ENCODE data around the gene TMEM212. TPM values are rescaled to one million over a fixed set of nuclear protein-coding genes. Genes with fewer than 3 reads are reported as not detected.

TMEM212 gene
- total RNA-seq, 4 donors from 2014 or later: not detected

GRCh38 chr3:171863920-171864319 is 20.8 kb downstream of the TMEM212 start:
- no peaks in the 10 kb centered on the region for H3K27me3 ChIP-seq
- H3K4me1 ChIP-seq: no peaks in the 10 kb centered on the region
- no peak overlapping the region for H3K27ac ChIP-seq
- intact Hi-C loops (cut with DNase I; ENCODE audit: low total_unique reads) (no loop called here), in situ Hi-C loops (cut with MboI; ENCODE audit: low sequenced_read_pairs in 4 of 4) (no loop called here)
- ATAC-seq: no peak
- H3K9me3 ChIP-seq: no peaks in the 10 kb centered on the region
- H3K4me3 ChIP-seq: no peak overlapping the region
- TF ChIP-seq CTCF (IDR thresholded peaks at IDR 0.05 in 4 of 5, conservative IDR thresholded peaks at IDR 0.05 in 1 of 5) (no peak), POLR2A (IDR thresholded peaks at IDR 0.05) (no peak)
- DNase-seq: no peak
- H3K36me3 ChIP-seq: no peaks in the 10 kb centered on the region

GRCh38 chr3:171865191-171865865 is 22.2 kb downstream of the TMEM212 start:
- no peak overlapping the region for H3K4me3 ChIP-seq
- intact Hi-C loops (cut with DNase I; ENCODE audit: low total_unique reads): no loop called here
- H3K27me3 ChIP-seq: no peaks in the 10 kb centered on the region
- ATAC-seq (no peak), DNase-seq (no peak)
- in situ Hi-C loops (cut with MboI; ENCODE audit: low sequenced_read_pairs in 4 of 4): no loop called here
- no peak overlapping the region for H3K27ac ChIP-seq
- no peak for TF ChIP-seq CTCF (IDR thresholded peaks at IDR 0.05 in 4 of 5, conservative IDR thresholded peaks at IDR 0.05 in 1 of 5)
- no peak for TF ChIP-seq POLR2A (IDR thresholded peaks at IDR 0.05)
- no peaks in the 10 kb centered on the region for H3K9me3 ChIP-seq
- no peaks in the 10 kb centered on the region for H3K4me1 ChIP-seq
- H3K36me3 ChIP-seq: no peaks in the 10 kb centered on the region

GRCh38 chr3:171867981-171868380 is 24.8 kb downstream of the TMEM212 start:
- no peaks in the 10 kb centered on the region for H3K9me3 ChIP-seq
- no peaks in the 10 kb centered on the region for H3K4me1 ChIP-seq
- no peaks in the 10 kb centered on the region for H3K36me3 ChIP-seq
- H3K27ac ChIP-seq: no peak overlapping the region
- intact Hi-C loops (cut with DNase I; ENCODE audit: low total_unique reads): no loop called here
- H3K27me3 ChIP-seq: no peaks in the 10 kb centered on the region
- no peak overlapping the region for H3K4me3 ChIP-seq
- DNase-seq (no peak), ATAC-seq (no peak)
- in situ Hi-C loops (cut with MboI; ENCODE audit: low sequenced_read_pairs in 4 of 4): no loop called here
- TF ChIP-seq POLR2A (IDR thresholded peaks at IDR 0.05) (no peak), CTCF (IDR thresholded peaks at IDR 0.05 in 4 of 5, conservative IDR thresholded peaks at IDR 0.05 in 1 of 5) (peak in 1 of 5 experiments; percentile 33)

GRCh38 chr3:171871392-171872274 is 28.5 kb downstream of the TMEM212 start:
- ATAC-seq: no peak
- H3K4me3 ChIP-seq: no peak overlapping the region
- no peaks in the 10 kb centered on the region for H3K9me3 ChIP-seq
- no peak overlapping the region for H3K27ac ChIP-seq
- H3K4me1 ChIP-seq: peaks cover 0 to 18% of the 10 kb centered on the region in 2 donors
- no peaks in the 10 kb centered on the region for H3K27me3 ChIP-seq
- no peak for DNase-seq
- no peaks in the 10 kb centered on the region for H3K36me3 ChIP-seq
- in situ Hi-C loops (cut with MboI; ENCODE audit: low sequenced_read_pairs in 4 of 4) (no loop called here), intact Hi-C loops (cut with DNase I; ENCODE audit: low total_unique reads) (no loop called here)
- TF ChIP-seq POLR2A (IDR thresholded peaks at IDR 0.05): no peak
- TF ChIP-seq CTCF (IDR thresholded peaks at IDR 0.05 in 4 of 5, conservative IDR thresholded peaks at IDR 0.05 in 1 of 5): no peak
